ENCODE results near the gene DNAH14. TPM values are rescaled to one million over a fixed set of nuclear protein-coding genes. Genes with fewer than 3 reads are reported as not detected.

DNAH14 gene
- total RNA-seq, 1 experiment from 2014 or later = 33.2 TPM

- no peak overlapping the region for H2AFZ ChIP-seq (ENCODE audit: low read depth, low read length, poor library complexity, severe bottlenecking)
- no peaks in the 10 kb centered on the region for H3K27me3 ChIP-seq (ENCODE audit: insufficient read depth, low read length)
- H3K79me2 ChIP-seq (ENCODE audit: insufficient read depth, low read length) = no peaks in the 10 kb centered on the region
- TF ChIP-seq EZH2phosphoT487 (IDR thresholded peaks at IDR 0.05; ENCODE audit: borderline replicate concordance) (no peak), ATF3 (IDR thresholded peaks at IDR 0.05) (no peak), POLR2AphosphoS5 (IDR thresholded peaks at IDR 0.05; ENCODE audit: low read depth, low read length) (no peak), MAX (IDR thresholded peaks at IDR 0.05) (no peak), SRF (IDR thresholded peaks at IDR 0.05; ENCODE audit: low read depth) (no peak), ZNF274 (IDR thresholded peaks at IDR 0.05; ENCODE audit: low read depth, low read length) (no peak), POLR2A (IDR thresholded peaks at IDR 0.05; ENCODE audit: borderline replicate concordance, extremely low read depth, insufficient read depth, insufficient read length) (no peak), ZBTB33 (IDR thresholded peaks at IDR 0.05; ENCODE audit: extremely low read depth, insufficient replicate concordance, low read length) (no peak), ZFX (IDR thresholded peaks at IDR 0.05) (no peak), CTCF (IDR thresholded peaks at IDR 0.05 in 2 of 3, conservative IDR thresholded peaks at IDR 0.05 in 1 of 3; ENCODE audit: borderline replicate concordance in 1 of 3, insufficient read depth in 1 of 3, low read depth in 2 of 3, low read length in 2 of 3) (no peak), ELF1 (IDR thresholded peaks at IDR 0.05; ENCODE audit: borderline replicate concordance, low read depth) (no peak), REST (IDR thresholded peaks at IDR 0.05; ENCODE audit: low read depth) (no peak), JUND (IDR thresholded peaks at IDR 0.05) (no peak), YY1 (IDR thresholded peaks at IDR 0.05; ENCODE audit: extremely low read depth, insufficient replicate concordance, low read depth, low read length) (no peak), EZH2 (IDR thresholded peaks at IDR 0.05) (no peak), EGR1 (IDR thresholded peaks at IDR 0.05; ENCODE audit: low read depth) (no peak), SIN3A (IDR thresholded peaks at IDR 0.05; ENCODE audit: low read depth) (no peak), CBX3 (IDR thresholded peaks at IDR 0.05; ENCODE audit: low read depth) (no peak), SP1 (IDR thresholded peaks at IDR 0.05; ENCODE audit: low read depth) (no peak), RAD21 (IDR thresholded peaks at IDR 0.05; ENCODE audit: low read depth) (no peak)
- no peaks in the 10 kb centered on the region; the same call in 1 of the 2 replicates for H3K9me2 ChIP-seq (ENCODE audit: insufficient read depth)
- BruUV-seq (replicated peaks) = no TSS peak
- no peaks in the 10 kb centered on the region for H3K36me3 ChIP-seq (ENCODE audit: control insufficient read depth in 1 of 2, insufficient read depth in 2 of 2, low read length in 2 of 2)
- no peak overlapping the region for H3K4me2 ChIP-seq (ENCODE audit: low read length)
- POLR2A ChIA-PET = no interaction called here
- H3K9ac ChIP-seq (ENCODE audit: low read length) = no peak overlapping the region
- intact Hi-C loops (cut with micrococcal nuclease) = no loop called here
- H3K4me3 ChIP-seq (replicated peaks in 1 of 2; ENCODE audit: low read depth in 1 of 2, low read length in 2 of 2) = no peak overlapping the region
- DNase-seq (ENCODE audit: low read depth, low spot score) (no peak), ATAC-seq (no peak)
- H3K9me3 ChIP-seq (ENCODE audit: control insufficient read depth in 1 of 2, insufficient read depth in 1 of 2, low read depth in 1 of 2, low read length in 2 of 2) = no peaks in the 10 kb centered on the region
- CTCF ChIA-PET = no interaction called here
- no peaks in the 10 kb centered on the region for H3K4me1 ChIP-seq (ENCODE audit: control insufficient read depth in 1 of 2, insufficient read depth in 2 of 2, low read length in 2 of 2)
- no peak overlapping the region for H3K27ac ChIP-seq (ENCODE audit: low read depth, low read length)
- RAD21 ChIA-PET (ENCODE audit: low non-redundant PET in 1 of 2, low total read pairs in 2 of 2, uncharacterized antibody in 2 of 2, unreplicated experiment in 2 of 2) = no interaction called here
- no peaks in the 10 kb centered on the region for H4K20me1 ChIP-seq (ENCODE audit: insufficient read depth)
Measured at GRCh38 chr1:225114354-225114990, 185.0 kb downstream of the DNAH14 start.
